ENCODE data around the gene TSC2.

TSC2 gene

DNA sequence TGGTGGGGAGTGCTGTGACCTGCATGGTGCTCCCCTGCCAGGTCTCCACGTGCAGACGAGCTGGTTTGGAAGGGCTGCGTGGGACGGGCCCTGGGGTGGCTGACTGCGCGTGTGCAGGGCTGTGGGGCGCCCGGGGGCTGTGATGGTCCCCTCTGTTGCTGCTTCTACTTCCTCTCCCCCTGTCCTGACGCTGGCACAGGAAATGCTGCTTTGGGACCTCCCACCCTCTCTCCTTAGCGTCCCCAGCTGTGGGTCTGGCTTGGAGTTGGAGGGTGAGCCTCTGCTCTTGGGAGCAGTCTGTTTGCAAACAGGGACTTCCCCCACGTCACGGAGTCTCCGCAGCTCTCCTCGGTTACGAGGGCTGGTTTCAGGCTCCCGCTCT lies 35.2 kb downstream of the TSC2 start:
- no peak for DNase-seq
- intact Hi-C loops (cut with DNase I): no loop called here

DNA sequence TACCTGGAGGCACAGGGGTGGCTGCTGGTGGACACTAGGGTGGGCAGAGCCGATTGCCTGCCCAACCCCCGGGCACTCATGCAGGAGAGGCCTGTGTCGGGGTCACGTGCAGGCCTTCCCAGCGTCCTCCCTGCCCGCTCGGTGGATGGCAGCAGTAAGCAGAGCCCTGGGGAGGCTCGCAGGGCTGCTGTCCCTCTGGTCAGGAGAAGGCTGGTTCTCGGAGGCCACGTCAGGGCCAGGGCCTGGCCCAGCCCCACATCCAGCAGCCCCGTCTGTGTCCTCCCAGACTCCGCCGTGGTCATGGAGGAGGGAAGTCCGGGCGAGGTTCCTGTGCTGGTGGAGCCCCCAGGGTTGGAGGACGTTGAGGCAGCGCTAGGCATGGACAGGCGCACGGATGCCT lies 35.6 kb downstream of the TSC2 start:
- no peak for DNase-seq
- intact Hi-C loops (cut with DNase I): no loop called here

- intact Hi-C loops (cut with DNase I): no loop called here
Measured at GRCh38 chr16:2083876-2084780, 36.3 kb downstream of the TSC2 start.

GRCh38 chr16:2084895-2085625 lies 37.3 kb downstream of the TSC2 start:
- intact Hi-C loops (cut with DNase I): no loop called here
- no peak for DNase-seq

More at GRCh38 chr16:2083876-2084780, 36.3 kb downstream of the TSC2 start:
- no peak for DNase-seq

- intact Hi-C loops (cut with DNase I): no loop called here
- DNase-seq: no peak
Measured at GRCh38 chr16:2085669-2086068, 37.9 kb downstream of the TSC2 start.

GRCh38 chr16:2086106-2086742 lies 38.4 kb downstream of the TSC2 start:
- intact Hi-C loops (cut with DNase I): no loop called here
- no peak for DNase-seq

GRCh38 chr16:2086812-2087747 lies 39.3 kb downstream of the TSC2 start:
- DNase-seq: no peak
- intact Hi-C loops (cut with DNase I): no loop called here

GRCh38 chr16:2087748-2088631 lies 40.2 kb downstream of the TSC2 start:
- DNase-seq: no peak
- intact Hi-C loops (cut with DNase I): no loop called here

- intact Hi-C loops (cut with DNase I): no loop called here
- no peak for DNase-seq
Measured at GRCh38 chr16:2088759-2089358, 41.1 kb downstream of the TSC2 start.

GRCh38 chr16:2089706-2090480 lies 42.1 kb downstream of the TSC2 start:
- intact Hi-C loops (cut with DNase I): no loop called here
- peak in 2 of 10 donors; percentile 80 to 85 for DNase-seq

DNA sequence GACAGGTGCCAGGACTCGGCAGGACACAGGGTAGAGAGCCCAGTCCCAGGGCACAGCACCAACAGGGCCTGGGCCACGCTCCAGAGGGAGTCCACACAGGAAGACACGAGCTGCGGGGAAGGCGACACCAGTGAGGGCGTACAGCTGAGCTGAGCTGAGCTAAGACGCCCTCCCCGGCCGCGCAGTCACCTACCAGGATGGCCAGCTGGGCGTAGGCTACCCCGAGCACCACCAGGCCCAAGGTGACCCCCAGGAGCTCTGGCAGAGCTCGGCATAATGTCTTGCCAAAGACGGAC lies 42.6 kb downstream of the TSC2 start:
- intact Hi-C loops (cut with DNase I): no loop called here
- DNase-seq: peak in 1 of 10 donors; percentile 85

- DNase-seq: peak in 1 of 10 donors; percentile 87
- intact Hi-C loops (cut with DNase I): no loop called here
Measured at GRCh38 chr16:2090777-2091546, 43.2 kb downstream of the TSC2 start.

DNA sequence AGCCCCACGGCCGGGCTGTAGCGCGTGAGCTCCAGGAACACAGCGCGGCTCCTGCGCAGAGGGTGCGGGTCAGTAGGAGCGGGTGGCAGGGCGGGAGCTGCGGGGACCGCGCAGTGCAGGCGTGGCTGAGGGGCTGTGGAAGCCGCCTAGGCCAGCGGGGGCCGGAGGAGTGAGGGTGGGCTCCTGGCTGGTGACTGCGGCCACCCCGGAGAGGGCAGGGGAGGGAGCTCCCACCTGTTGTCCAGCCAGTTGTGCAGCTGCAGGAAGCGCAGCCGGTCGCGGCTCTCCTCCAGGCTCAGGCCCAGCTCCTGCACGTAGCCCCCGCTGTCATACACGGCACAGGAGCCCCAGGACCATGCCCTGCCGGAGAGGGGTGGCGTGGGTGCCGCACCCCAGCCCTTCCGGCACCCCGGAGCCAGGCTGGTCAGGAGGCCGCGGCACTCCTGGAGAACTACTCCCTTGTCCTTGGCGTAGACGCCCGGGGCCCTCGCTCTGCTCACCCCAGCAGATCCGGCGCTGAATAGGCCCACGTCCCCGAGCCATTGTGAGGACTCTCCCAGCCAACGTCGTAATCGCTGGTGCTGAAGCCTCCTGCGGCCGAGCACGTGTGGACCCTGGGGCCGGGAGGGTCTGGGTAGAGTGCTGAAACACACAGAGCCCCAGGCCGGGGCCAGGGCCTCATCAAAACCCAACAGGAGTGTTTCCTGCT lies 43.9 kb downstream of the TSC2 start:
- no peak for DNase-seq
- intact Hi-C loops (cut with DNase I): no loop called here

- DNase-seq: no peak
- intact Hi-C loops (cut with DNase I): no loop called here
Measured at GRCh38 chr16:2092256-2092620, 44.5 kb downstream of the TSC2 start.

DNA sequence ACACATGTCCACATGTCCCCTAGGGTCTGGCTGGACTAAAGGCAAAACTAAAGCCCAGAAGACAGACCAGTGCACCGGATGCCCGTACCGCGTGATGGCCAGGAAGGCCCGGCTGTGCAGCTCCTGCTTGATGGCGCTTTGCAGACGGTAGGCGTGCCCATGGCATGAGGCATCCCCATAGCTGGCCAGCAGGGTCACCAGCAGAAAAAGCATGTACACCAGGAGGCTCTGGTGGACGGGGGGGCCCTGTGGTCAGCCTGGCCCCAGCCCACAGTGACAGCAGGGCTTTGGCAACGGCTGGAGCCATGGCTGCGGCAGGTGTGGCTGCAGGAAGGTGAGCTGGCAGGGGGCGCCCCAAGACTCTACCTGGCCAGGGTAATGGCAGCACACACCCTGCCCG lies 45.1 kb downstream of the TSC2 start:
- DNase-seq: no peak
- intact Hi-C loops (cut with DNase I): no loop called here

DNA sequence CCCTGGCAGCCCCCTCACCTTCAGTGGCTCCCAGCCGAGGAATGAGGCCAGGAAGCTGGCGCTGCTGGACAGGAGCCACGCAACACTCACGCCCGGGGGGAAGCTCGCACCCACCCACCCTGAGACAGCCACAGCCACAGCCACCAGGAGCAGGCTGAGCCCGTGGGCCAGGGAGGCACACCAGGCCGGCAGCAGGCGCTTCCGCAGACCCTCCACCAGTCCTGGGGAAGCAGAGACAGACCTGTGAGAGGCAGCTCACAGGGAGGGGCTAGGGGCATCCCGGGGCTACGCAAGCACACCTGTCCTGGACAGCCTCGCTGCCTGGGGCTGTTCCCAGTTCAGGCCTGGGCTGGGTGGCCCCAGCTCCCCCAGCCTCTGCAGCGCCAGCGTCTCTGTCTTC lies 46.0 kb downstream of the TSC2 start:
- no peak for DNase-seq
- intact Hi-C loops (cut with DNase I): no loop called here

DNA sequence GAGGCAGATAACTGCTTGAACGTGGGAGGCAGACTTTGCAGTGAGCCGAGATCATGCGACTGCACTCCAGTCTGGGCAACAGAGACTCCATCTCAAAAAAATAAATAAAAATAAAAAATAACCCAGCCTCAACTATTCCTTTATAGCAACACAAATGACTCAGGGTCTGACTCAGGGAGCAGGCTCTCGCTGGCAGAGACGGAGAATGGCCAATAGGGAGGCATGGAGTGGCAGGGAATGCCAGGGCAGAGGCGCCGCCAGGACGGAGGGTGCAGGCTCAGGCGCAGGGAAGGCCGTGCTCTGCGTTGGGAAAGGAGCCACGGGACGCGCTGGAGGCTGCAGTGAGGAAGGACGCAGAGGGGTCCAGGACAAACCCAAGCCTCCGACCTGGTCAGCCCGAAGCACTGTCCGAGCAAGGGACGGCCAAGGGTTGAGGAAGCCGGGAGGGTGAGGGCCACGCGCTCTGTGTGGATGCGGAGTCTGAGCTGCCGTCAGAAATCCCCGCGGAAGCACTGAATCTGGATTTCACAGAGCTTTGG lies 47.6 kb downstream of the TSC2 start:
- no peak for DNase-seq
- intact Hi-C loops (cut with DNase I): no loop called here

All from posterior cingulate gyrus (tissue), 11 donors.